Measurements from ENCODE around the gene NTSR1. TPM values are rescaled to one million over a fixed set of nuclear protein-coding genes. Genes with fewer than 3 reads are reported as not detected.

NTSR1 gene
- total and polyA plus RNA-seq, 8 donors = 0.03 to 3.5 (median 0.12) TPM

- H3K27me3 ChIP-seq = peaks cover 0 to 26% of the 10 kb centered on the region in 2 donors
- ATAC-seq (no peak), DNase-seq (peak in 1 of 4 donors; percentile 67)
- H3K27ac ChIP-seq = no peak overlapping the region
- H3K9me3 ChIP-seq = no peaks in the 10 kb centered on the region
- peaks cover 0 to 43% of the 10 kb centered on the region in 2 donors for H3K4me1 ChIP-seq
- no peak for TF ChIP-seq CTCF (IDR thresholded peaks at IDR 0.05)
- no peak overlapping the region for H3K4me3 ChIP-seq
- no peaks in the 10 kb centered on the region for H3K36me3 ChIP-seq
- intact Hi-C loops (cut with DNase I) = no loop called here
Observed at GRCh38 chr20:62773845-62774714, 65.4 kb downstream of the NTSR1 start.

GRCh38 chr20:62774762-62775161 lies 66.1 kb downstream of the NTSR1 start:
- ATAC-seq (no peak), DNase-seq (peak in 1 of 4 donors; percentile 85)
- peak overlapping the region in 1 of 2 donors; percentile 5 for H3K27ac ChIP-seq
- intact Hi-C loops (cut with DNase I) = no loop called here
- H3K4me1 ChIP-seq = peaks cover 0 to 43% of the 10 kb centered on the region in 2 donors
- no peaks in the 10 kb centered on the region for H3K36me3 ChIP-seq
- no peaks in the 10 kb centered on the region for H3K9me3 ChIP-seq
- no peak for TF ChIP-seq CTCF (IDR thresholded peaks at IDR 0.05)
- no peak overlapping the region for H3K4me3 ChIP-seq
- peaks cover 0 to 31% of the 10 kb centered on the region in 2 donors for H3K27me3 ChIP-seq

GRCh38 chr20:62775206-62775605 lies 66.6 kb downstream of the NTSR1 start:
- no peak overlapping the region for H3K4me3 ChIP-seq
- DNase-seq (peak in 1 of 4 donors; percentile 47), ATAC-seq (no peak)
- peaks cover 0 to 43% of the 10 kb centered on the region in 2 donors for H3K4me1 ChIP-seq
- H3K36me3 ChIP-seq = no peaks in the 10 kb centered on the region
- TF ChIP-seq CTCF (IDR thresholded peaks at IDR 0.05) = no peak
- intact Hi-C loops (cut with DNase I) = no loop called here
- H3K27ac ChIP-seq = peak overlapping the region in 1 of 2 donors; percentile 5
- no peaks in the 10 kb centered on the region for H3K9me3 ChIP-seq
- H3K27me3 ChIP-seq = peaks cover 0 to 36% of the 10 kb centered on the region in 2 donors

- intact Hi-C loops (cut with DNase I) = no loop called here
- H3K27ac ChIP-seq = peak overlapping the region in 1 of 2 donors; percentile 81
Observed at GRCh38 chr20:62776035-62776691, 67.5 kb downstream of the NTSR1 start.

More at GRCh38 chr20:62776035-62776691, 67.5 kb downstream of the NTSR1 start:
- Histone ChIP-seq H3K4me1 (peaks cover 0 to 43% of the 10 kb centered on the region in 2 donors), H3K36me3 (no peaks in the 10 kb centered on the region), H3K27me3 (peaks cover 0 to 37% of the 10 kb centered on the region in 2 donors), H3K9me3 (no peaks in the 10 kb centered on the region), H3K4me3 (no peak overlapping the region)
- peak in 1 of 4 donors; percentile 64 for DNase-seq
- TF ChIP-seq CTCF (IDR thresholded peaks at IDR 0.05) = no peak
- no peak for ATAC-seq
